ENCODE measurements around the gene PLXNB1. TPM values are rescaled to one million over a fixed set of nuclear protein-coding genes. Genes with fewer than 3 reads are reported as not detected.

The PLXNB1 gene
- total and polyA plus RNA-seq, 2 of the 13 experiments (the other 11 are each of a cell fraction or from before 2014, with no cell fraction given), result 86.0 to 143 TPM

- TF ChIP-seq ZNF749 (CRISPR knock-in tag; IDR thresholded peaks at IDR 0.05; ENCODE audit: borderline replicate concordance) (peak; percentile 93), RFX1 (IDR thresholded peaks at IDR 0.05) (no peak), ZNF670 (CRISPR knock-in tag; IDR thresholded peaks at IDR 0.05; ENCODE audit: borderline replicate concordance) (peak; percentile 42; the same call in 1 of the 2 replicates), SMARCE1 (IDR thresholded peaks at IDR 0.05; ENCODE audit: borderline replicate concordance) (no peak), TERF1 (CRISPR knock-in tag; IDR thresholded peaks at IDR 0.05) (no peak), ZNF556 (CRISPR knock-in tag; IDR thresholded peaks at IDR 0.05; ENCODE audit: borderline replicate concordance) (peak; percentile 84), FUBP1 (CRISPR knock-in tag; IDR thresholded peaks at IDR 0.05; ENCODE audit: borderline replicate concordance) (no peak), MAFF (IDR thresholded peaks at IDR 0.05; ENCODE audit: low read depth, low read length) (no peak), SMAD9 (CRISPR knock-in tag; IDR thresholded peaks at IDR 0.05) (no peak), RFX3 (CRISPR knock-in tag; IDR thresholded peaks at IDR 0.05) (no peak), ZNF317 (CRISPR knock-in tag; IDR thresholded peaks at IDR 0.05) (peak; percentile 82; the same call in 1 of the 2 replicates), TAF1 (CRISPR knock-in tag; IDR thresholded peaks at IDR 0.05) (peak; percentile 86), ATRX (CRISPR knock-in tag; IDR thresholded peaks at IDR 0.05; ENCODE audit: borderline replicate concordance) (no peak), ZNF598 (CRISPR knock-in tag; IDR thresholded peaks at IDR 0.05; ENCODE audit: borderline replicate concordance) (0 out of 2 replicates have a peak, but pooled peaks have one; percentile 69), SP5 (CRISPR knock-in tag; IDR thresholded peaks at IDR 0.05; ENCODE audit: borderline replicate concordance, low read depth) (peak; percentile 29; the same call in 1 of the 2 replicates), TFE3 (CRISPR knock-in tag; IDR thresholded peaks at IDR 0.05) (peak; percentile 48), ZNF367 (CRISPR knock-in tag; IDR thresholded peaks at IDR 0.05; ENCODE audit: borderline replicate concordance) (no peak), ZNF253 (CRISPR knock-in tag; IDR thresholded peaks at IDR 0.05; ENCODE audit: borderline replicate concordance) (peak; percentile 11; the same call in 1 of the 2 replicates), ZNF563 (CRISPR knock-in tag; IDR thresholded peaks at IDR 0.05) (peak; percentile 80; the same call in 1 of the 2 replicates), PRMT3 (CRISPR knock-in tag; IDR thresholded peaks at IDR 0.05; ENCODE audit: borderline replicate concordance, low read depth) (no peak), ZSCAN9 (CRISPR knock-in tag; IDR thresholded peaks at IDR 0.05; ENCODE audit: borderline replicate concordance) (no peak; the same call in 1 of the 2 replicates), ZNF33B (CRISPR knock-in tag; IDR thresholded peaks at IDR 0.05) (peak; percentile 58; the same call in 1 of the 2 replicates)
- TF ChIP-seq, protein P1, sequence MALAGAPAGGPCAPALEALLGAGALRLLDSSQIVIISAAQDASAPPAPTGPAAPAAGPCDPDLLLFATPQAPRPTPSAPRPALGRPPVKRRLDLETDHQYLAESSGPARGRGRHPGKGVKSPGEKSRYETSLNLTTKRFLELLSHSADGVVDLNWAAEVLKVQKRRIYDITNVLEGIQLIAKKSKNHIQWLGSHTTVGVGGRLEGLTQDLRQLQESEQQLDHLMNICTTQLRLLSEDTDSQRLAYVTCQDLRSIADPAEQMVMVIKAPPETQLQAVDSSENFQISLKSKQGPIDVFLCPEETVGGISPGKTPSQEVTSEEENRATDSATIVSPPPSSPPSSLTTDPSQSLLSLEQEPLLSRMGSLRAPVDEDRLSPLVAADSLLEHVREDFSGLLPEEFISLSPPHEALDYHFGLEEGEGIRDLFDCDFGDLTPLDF (CRISPR knock-in tag; IDR thresholded peaks at IDR 0.05), result peak; percentile 82
- TF ChIP-seq, protein P2, sequence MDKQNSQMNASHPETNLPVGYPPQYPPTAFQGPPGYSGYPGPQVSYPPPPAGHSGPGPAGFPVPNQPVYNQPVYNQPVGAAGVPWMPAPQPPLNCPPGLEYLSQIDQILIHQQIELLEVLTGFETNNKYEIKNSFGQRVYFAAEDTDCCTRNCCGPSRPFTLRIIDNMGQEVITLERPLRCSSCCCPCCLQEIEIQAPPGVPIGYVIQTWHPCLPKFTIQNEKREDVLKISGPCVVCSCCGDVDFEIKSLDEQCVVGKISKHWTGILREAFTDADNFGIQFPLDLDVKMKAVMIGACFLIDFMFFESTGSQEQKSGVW (CRISPR knock-in tag; IDR thresholded peaks at IDR 0.05; ENCODE audit: borderline replicate concordance), result no peak
These were observed 10.1 kb upstream of the PLXNB1 start, which contains the start of the genes CCDC51 and TMA7 (continued) for GRCh38 chr3:48439820-48440589.

Data from HepG2 (cell line).